ENCODE data around the gene SPAAR. TPM values are rescaled to one million over a fixed set of nuclear protein-coding genes. Genes with fewer than 3 reads are reported as not detected.
"Not testable (repeated sequence)": the region's sequence is repeated elsewhere in the genome, so short reads cannot be mapped to it uniquely, and the experiment has no call there.

The SPAAR gene
- total RNA-seq, 2 donors from 2014 or later: 0.29 TPM; not detected in 1

- peaks cover 30% of the 10 kb centered on the region for H3K27me3 Mint-ChIP-seq (ENCODE audit: insufficient read depth)
- H3K27me3 ChIP-seq (ENCODE audit: control insufficient read depth, insufficient read depth, low read length, poor library complexity, severe bottlenecking): peaks cover 15% of the 10 kb centered on the region
Measured at GRCh38 chr9:35933550-35934067, 24.3 kb downstream of the SPAAR start.

GRCh38 chr9:35934069-35934468 is 24.8 kb downstream of the SPAAR start:
- not testable (repeated sequence) for H3K9me3 ChIP-seq (ENCODE audit: control insufficient read depth, low read length); H3K4me3 ChIP-seq (ENCODE audit: low read length); H3K36me3 Mint-ChIP-seq (ENCODE audit: low read depth); H3K4me1 ChIP-seq (ENCODE audit: control insufficient read depth, insufficient read depth, low read length); H3K9ac ChIP-seq (ENCODE audit: extremely low read depth, low read length, poor library complexity, severe bottlenecking); H3K27ac ChIP-seq (ENCODE audit: low read depth, low read length); H3K36me3 ChIP-seq (ENCODE audit: control insufficient read depth, insufficient read depth, low read length); H3K4me3 Mint-ChIP-seq; H3K4me1 Mint-ChIP-seq; DNase-seq; H3K9me3 Mint-ChIP-seq; H3K27ac Mint-ChIP-seq
- peaks cover 15% of the 10 kb centered on the region for H3K27me3 ChIP-seq (ENCODE audit: control insufficient read depth, insufficient read depth, low read length, poor library complexity, severe bottlenecking)
- WGBS, 2 experiments (ENCODE audit: insufficient coverage in 1 of 2, insufficient read length in 1 of 2): 90% methylated on average over 6 of the region's 6 CpGs; no CpG with 5 or more reads in 1 of the 2 experiments
- H3K27me3 Mint-ChIP-seq (ENCODE audit: insufficient read depth): peaks cover 26% of the 10 kb centered on the region

More at GRCh38 chr9:35933550-35934067, 24.3 kb downstream of the SPAAR start:
- no peak overlapping the region for H3K9ac ChIP-seq (ENCODE audit: extremely low read depth, low read length, poor library complexity, severe bottlenecking)
- H3K4me3 ChIP-seq (ENCODE audit: low read length): no peak overlapping the region
- peaks cover 5% of the 10 kb centered on the region for H3K9me3 ChIP-seq (ENCODE audit: control insufficient read depth, low read length)
- DNase-seq: no peak
- Mint-ChIP-seq H3K27ac (no peak overlapping the region), H3K36me3 (ENCODE audit: low read depth) (no peaks in the 10 kb centered on the region), H3K9me3 (no peaks in the 10 kb centered on the region), H3K4me1 (no peaks in the 10 kb centered on the region), H3K4me3 (no peak overlapping the region)
- 90 to 95% methylated on average over 4 of the region's 4 CpGs for WGBS, 2 experiments (ENCODE audit: insufficient coverage in 1 of 2, insufficient read length in 1 of 2)
- H3K4me1 ChIP-seq (ENCODE audit: control insufficient read depth, insufficient read depth, low read length): no peaks in the 10 kb centered on the region
- no peaks in the 10 kb centered on the region for H3K36me3 ChIP-seq (ENCODE audit: control insufficient read depth, insufficient read depth, low read length)
- no peak overlapping the region for H3K27ac ChIP-seq (ENCODE audit: low read depth, low read length)
- no peak for TF ChIP-seq CTCF (conservative IDR thresholded peaks at IDR 0.05)

- DNase-seq: no peak
- Histone ChIP-seq H3K27ac (ENCODE audit: low read depth, low read length) (no peak overlapping the region), H3K36me3 (ENCODE audit: control insufficient read depth, insufficient read depth, low read length) (no peaks in the 10 kb centered on the region), H3K4me1 (ENCODE audit: control insufficient read depth, insufficient read depth, low read length) (no peaks in the 10 kb centered on the region), H3K4me3 (ENCODE audit: low read length) (no peak overlapping the region), H3K9ac (ENCODE audit: extremely low read depth, low read length, poor library complexity, severe bottlenecking) (no peak overlapping the region), H3K27me3 (ENCODE audit: control insufficient read depth, insufficient read depth, low read length, poor library complexity, severe bottlenecking) (peaks cover 12% of the 10 kb centered on the region), H3K9me3 (ENCODE audit: control insufficient read depth, low read length) (peaks cover 5% of the 10 kb centered on the region)
- H3K4me3 Mint-ChIP-seq: no peak overlapping the region
- H3K27me3 Mint-ChIP-seq (ENCODE audit: insufficient read depth): peaks cover 25% of the 10 kb centered on the region
- no peak overlapping the region for H3K27ac Mint-ChIP-seq
- no peaks in the 10 kb centered on the region for H3K4me1 Mint-ChIP-seq
- 90 to 97% methylated on average over 3 to 4 of the region's 4 CpGs for WGBS, 2 experiments (ENCODE audit: insufficient coverage in 1 of 2, insufficient read length in 1 of 2)
- H3K9me3 Mint-ChIP-seq: no peaks in the 10 kb centered on the region
- H3K36me3 Mint-ChIP-seq (ENCODE audit: low read depth): no peaks in the 10 kb centered on the region
- TF ChIP-seq CTCF (conservative IDR thresholded peaks at IDR 0.05): no peak
Measured at GRCh38 chr9:35935261-35935660, 26.0 kb downstream of the SPAAR start.
